Muscle of arm (tissue), 12 donors: ENCODE data around the gene CATSPERZ. TPM values are rescaled to one million over a fixed set of nuclear protein-coding genes. Genes with fewer than 3 reads are reported as not detected.
"Not testable (repeated sequence)": the region's sequence is repeated elsewhere in the genome, so short reads cannot be mapped to it uniquely, and the experiment has no call there.

Source experiments
- DNase-seq: peaks from one replicate; pipeline ENCODE4 v3.0.0-alpha.2; 2013
- polyA plus RNA-seq, 12 donors: library from polyadenylated mRNA; unstranded; fragments of 120-200 nt; gene quantifications; one replicate each; pipeline ENCODE4 v1.2.1, GENCODE V29; 2013; ENCODE audit not compliant: insufficient read length in 12 of 12

CATSPERZ gene
- polyA plus RNA-seq, 12 donors: not detected

DNA sequence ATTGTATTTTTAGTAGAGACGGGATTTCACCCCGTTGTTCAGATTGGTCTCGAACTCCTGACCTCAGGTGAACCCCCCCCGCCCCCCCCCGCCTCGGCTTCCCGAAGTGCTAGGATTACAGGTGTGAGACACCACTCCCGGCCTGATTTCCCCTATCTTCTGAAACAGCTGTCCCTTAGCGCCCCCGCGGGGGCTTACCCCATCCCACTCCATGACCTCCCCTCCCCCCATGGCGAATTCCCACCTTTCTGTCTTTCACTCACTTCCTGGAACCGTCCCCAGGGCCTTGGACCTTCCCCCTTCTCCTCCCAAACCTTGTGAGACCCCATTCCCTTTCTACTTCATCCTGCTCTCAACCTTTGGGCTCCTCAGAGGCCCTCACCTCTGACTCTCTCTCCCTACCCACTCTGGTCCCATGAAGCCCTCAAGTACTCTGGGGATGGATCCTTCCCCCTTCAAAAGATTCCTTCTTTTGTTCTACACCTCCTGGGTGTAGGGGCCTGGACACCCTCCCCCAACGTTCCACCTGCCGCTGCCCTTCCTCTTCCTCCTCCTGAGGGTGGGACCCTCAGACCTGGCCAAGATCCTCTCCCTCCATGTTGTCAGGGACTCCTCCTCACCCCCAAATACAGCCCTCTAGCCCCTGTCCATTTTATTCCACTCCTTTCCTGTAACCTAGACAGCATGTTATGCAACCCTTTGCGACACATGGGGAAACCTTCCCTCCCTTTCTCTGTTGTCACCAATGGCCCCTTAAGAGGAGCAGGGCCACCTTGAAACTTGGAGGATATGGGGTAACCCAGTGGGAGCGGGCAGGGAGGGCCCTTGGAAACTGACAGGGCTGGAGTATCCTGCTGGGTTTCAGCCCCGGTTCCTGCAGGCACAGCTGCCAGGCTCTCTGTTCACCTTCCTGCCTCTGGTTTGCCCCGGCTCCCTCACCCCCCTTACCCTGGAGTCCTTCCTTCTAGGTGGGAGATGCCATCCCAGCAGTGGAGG lies 18.9 kb downstream of the CATSPERZ start:
- no peak for DNase-seq

DNA sequence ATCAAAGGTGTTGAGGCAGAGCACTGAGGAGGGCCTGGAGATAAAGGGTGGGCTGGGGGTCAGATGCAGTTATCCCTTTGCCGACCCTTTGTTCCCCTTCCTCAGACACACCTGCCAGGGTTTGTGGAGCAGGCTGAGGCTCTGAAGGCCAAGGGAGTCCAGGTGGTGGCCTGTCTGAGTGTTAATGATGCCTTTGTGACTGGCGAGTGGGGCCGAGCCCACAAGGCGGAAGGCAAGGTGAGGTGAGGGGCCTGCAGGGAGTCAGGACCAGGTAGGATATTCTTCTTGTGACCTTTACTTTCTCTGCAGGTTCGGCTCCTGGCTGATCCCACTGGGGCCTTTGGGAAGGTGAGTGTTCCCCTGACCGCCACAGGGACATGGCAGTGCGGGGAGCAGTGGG lies 20.4 kb downstream of the CATSPERZ start:
- no peak for DNase-seq

DNA sequence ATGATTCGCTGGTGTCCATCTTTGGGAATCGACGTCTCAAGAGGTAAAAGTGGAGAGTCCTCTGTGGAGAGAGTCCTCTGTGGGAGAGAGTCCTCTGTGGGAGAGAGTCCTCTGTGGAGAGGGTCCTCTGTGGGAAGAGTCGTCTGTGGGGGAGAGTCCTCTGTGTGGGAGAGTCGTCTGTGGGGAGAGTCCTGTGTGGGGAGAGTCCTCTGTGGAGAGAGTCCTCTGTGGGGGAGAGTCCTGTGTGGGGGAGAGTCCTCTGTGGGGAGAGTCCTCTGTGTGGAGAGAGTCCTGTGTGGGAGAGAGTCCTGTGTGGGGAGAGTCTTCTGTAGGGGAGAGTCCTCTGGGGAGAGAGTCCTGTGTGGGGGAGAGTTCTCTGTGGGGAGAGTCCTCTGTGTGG lies 20.9 kb downstream of the CATSPERZ start:
- DNase-seq: no peak

DNA sequence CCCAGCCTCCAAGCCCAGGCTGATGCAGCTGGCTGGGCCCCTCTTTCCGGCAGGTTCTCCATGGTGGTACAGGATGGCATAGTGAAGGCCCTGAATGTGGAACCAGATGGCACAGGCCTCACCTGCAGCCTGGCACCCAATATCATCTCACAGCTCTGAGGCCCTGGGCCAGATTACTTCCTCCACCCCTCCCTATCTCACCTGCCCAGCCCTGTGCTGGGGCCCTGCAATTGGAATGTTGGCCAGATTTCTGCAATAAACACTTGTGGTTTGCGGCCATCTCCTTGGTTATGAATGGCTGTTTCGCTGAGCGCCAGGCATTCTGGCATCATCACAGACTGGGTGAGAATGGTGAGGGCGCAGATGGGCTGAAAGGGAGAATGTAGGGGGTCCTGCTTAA lies 21.4 kb downstream of the CATSPERZ start:
- DNase-seq: no peak

DNA sequence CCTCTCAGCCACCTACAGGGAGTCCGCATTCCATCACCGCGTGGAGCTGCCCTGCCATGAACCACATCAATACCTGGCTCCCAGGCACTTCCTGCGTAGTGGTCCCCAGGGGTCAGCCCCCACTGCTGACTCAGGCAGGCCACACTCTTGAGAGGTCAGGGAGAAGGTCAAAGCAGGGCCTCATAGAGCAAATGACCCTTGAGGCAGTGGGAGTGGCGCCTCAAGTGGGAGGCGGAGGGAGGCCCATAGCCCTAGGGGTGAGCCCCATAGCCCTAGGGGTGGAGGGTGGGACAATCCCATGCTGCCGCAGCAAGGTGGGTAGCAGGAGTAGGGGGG lies 22.7 kb downstream of the CATSPERZ start:
- DNase-seq: no peak

DNA sequence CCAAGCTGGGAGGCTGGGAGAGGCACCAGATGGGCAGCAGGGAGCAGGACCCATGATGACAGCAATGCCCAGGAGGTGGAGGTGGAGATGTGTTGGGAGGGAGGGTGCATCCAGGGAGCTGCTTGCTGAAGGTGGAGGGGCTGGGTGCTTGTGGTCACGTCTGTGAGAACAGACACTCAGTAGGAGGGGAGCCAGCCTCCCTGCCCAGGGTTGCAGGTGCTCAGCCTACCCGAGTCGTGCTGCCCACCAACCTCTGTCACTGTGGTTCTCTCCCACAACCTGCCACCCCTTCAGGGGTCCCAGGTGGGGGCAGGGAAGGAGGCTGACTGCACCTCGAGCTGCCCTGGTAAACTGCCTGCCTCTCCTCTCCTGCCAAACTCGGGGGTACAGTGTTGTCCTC lies 23.2 kb downstream of the CATSPERZ start:
- DNase-seq: no peak

DNA sequence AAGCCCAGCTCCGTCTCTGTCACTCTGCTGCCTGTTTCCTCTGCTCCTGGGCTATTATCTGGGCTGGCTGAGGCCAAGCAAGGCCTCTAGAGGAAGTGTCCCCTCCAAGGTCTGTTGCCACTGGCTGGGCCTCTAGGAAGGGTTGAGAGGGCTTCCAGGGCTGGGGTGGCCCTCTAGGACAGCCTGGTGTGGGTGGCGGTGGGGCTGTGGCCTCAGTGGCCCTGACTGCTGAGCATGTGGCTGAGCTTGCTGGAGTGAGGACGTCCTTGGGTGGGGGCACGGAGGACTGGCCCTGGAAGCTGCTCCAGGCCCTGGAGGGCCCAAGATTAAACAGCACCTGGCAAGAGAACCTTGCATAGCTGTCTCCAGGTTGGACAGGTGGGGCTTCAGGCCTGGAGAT lies 23.8 kb downstream of the CATSPERZ start:
- not testable (repeated sequence) for DNase-seq

DNA sequence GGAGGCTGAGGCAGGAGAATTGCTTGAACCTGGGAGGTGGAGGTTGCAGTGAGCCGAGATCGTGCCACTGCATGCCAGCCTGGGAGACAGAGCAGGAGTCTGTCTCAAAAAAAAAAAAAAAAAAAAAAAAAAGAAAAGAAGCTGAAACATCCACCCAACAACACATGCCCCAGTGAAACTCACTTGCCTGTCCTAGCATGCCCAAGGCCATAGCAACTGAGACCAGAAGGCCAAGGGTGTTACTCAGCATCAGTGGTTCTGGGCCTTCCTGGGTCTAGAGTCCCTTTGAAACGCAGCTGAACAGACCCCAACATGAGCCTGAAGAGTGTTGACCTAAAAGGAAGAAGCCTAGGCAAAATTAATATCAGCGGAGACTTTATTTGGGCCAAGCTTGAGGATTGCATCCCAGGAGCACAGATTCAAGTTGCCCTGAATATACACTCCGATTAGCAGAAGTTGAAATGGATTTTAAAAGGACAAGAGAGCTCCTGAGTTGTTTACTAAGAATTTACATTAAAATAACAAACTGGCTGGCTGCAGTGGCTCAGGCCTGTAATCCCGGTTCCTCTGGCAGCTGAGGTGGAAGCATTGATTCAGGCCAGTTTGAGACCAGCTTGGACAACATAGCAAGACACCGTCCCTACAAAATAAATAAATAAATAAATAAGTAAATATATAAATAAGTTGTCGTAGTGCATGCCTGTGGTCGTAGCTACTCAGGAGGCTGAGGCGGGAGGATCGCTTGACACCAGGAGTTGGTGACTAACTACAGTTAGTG lies 24.7 kb downstream of the CATSPERZ start:
- DNase-seq: no peak

DNA sequence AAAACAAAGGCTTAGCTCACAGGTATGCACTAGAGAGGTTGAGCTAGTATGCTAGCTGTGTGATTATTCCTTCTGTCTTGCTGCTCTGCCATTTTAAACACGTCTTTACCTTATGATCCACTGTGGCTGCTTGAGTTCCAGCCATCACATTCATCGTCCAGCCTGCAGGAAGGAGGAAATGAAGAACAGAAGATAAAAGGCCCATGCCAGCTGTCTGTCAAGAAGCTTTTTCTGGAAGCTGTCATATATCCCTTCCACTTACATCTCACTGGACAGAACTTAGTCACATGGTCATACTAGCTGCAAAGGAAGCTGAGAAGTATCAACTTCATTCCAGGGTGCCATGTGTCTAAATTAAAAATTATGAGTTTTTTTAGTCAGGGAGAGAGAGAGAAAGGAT lies 27.2 kb downstream of the CATSPERZ start:
- no peak for DNase-seq

DNA sequence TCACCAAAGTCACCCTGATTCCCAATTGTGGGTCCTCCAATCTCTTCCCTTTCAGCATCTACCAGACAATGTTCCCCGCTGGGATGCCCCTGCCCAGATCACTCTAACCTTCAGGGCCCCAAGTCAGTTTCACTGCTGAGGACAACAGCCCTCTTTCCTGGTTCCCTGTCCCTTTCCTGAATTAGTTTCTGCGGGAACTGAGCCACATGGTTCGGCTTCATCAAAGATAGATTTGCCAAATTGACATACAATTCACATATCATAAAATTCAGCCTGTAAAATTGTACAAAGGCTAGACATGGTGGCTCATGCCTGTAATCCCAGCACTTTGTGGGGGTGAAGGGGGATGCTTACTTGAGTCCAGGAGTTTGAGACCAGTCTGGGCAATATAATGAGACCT lies 27.8 kb downstream of the CATSPERZ start:
- no peak for DNase-seq

DNA sequence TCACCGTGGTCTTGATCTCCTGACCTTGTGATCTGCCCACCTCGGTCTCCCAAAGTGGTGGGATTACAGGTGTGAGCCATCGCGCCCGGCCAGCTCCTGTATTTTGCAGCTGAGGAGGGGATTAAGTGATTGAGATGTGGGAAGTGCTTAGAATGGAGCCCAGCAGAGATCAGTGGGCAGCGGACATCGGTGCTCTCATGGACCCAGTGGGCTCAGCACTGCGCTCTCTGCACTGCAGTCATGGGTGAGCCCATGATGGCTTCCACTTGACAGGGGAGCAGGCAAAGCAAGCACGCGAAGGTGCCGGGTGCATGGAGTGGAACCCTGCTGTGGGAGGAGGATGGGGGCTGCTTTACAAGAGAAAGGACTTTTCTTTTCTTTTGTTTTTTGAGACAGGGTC lies 30.7 kb downstream of the CATSPERZ start:
- DNase-seq: no peak

DNA sequence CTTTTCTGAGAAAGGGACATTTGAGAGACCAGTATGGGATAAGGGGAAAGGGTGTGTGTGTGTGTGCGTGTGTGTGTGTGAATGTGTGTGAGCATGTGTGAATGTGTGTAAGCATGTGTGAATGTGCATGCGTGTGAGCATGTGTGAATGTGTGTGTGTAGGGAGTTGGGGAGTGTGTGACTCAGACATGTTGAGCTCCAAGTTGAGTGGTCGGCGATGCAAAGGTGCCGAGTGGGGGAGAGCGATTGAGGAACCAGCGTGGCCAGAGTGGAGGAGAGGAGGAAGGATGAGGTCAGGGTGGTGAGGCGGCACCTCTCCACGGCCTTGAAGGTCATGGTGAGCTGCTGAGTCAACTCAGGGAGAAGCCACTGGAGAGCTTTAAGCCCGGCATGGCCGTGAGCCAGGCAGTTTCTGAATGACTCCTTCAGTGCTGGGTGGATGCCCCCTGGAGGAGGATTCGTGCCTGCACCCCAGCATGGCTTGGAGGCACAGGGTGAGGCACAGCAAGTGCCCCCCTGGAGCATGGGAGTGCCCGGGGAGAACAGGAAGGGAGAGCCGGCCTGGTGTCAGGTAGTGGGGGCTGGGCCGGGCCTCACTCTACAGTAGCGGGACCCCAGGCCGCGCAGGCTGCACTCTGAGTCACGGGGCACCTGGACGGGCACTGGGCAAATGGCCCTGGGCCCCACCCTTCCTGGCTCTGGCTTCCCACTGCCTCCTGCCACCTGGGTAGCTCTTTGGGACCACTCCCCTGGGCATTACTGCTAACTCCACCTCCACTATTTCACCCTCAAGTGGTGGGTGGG lies 31.6 kb downstream of the CATSPERZ start:
- no peak for DNase-seq

DNA sequence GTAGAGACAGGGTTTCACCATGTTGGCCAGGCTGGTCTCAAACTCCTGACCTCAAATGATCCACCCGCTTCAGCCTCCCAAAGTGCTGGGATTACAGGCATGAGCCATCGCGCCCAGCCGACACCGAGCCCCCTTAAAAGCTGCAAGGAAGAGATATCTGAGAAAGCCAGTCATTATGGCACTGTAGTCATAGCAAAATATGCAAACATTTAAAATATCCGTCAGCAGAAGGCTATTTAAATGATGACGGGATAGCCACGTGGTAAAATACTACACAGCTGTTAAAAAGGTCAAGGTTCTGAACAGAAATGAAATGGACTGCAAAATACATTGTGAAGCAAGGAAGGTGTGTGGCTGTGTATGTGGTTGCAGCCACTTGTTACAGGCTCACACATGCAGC lies 33.4 kb downstream of the CATSPERZ start:
- no peak for DNase-seq

DNA sequence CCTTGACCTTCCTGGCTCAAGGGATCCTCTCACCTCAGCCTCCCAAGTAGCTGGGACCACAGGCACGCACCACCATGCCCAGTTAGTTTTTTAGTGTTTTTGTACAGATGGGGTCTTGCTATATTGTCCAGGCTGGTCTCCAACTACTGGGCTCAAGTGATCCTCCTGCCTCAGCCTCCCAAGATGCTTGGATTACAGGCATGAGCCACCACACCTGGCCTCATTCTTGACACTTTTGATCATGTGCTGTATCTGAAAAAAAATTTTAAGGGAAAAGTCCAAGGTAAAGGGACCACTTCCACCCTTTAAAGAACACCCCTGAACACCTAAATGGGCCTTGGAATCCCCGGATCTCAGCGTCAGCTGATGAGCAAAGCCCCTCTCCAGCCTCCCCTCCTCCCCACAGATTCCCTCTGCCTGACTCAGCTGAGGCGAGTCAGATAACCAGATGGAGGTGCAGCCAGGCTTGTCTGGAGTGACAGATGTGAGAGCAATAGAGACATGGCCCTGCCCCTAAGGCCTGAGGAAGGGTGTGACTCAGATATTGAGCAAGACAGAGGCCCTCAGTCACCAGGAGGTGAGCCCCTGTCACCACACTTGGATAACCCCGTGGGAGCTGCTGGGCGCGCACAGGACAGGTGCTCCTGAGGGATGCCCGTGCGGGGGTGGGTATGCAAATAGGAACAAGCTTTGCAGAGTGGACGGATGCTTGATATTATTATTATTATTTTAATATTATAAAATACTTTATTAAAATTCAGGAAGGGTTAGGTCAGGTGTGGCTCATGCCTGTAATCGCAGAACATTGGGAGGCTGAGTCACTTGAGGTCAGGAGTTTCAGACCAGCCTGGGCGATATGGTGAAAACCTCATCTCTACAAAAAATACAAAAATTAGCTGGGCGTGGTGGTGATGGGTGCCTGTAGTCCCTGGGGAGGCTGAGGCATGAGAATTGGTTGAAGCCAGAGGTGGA lies 34.9 kb downstream of the CATSPERZ start:
- DNase-seq: no peak

DNA sequence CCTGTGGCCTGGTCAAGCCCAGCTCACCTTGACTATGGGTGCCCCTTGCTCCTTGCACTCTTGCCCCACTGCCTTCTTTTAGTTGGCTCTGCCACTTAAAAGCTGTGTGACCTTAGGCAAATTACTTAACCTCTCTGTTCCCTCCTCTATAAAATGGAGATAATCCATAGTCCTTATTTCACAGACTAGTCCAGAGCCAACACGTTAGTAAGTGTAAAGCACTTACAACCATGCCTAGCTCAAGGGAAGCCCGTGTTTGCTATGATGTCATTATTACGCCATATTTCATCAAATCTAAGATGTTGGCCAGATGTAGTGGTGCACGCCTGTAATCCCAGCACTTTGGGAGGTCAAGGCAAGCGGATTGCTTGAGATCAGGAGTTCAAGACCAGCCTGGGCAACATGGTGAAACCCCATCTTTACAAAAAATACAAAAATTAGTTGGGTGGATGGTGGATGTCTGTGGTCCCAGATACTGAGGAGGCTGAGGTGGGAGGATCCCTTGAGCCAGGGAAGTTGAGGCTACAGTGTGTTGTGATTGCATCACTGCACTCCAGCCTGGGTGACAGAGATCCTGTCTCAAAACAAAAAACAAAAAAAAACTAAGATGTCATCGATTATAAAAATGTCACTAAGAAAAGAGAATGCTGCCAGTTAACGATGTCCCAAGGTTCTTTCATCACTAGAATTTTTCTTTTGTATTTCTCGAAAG lies 37.5 kb downstream of the CATSPERZ start:
- no peak for DNase-seq

DNA sequence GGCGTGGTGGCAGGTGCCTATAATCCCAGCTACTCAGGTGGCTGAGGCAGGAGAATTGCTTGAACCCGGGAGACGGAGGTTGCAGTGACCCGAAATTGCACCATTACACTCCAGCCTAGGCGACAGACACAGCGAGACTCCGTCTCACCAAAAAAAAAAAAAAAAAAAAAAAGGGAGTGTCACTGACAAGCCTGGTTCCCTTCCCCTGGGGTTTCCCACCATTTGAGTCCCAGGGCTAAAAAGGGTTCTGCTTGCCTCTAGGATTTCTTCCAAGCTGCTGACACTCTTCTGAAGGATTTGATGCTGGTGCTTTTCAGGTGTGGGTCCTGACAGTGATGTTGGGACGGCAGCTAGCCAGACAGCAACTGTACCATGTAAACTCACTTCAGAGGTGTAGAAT lies 38.6 kb downstream of the CATSPERZ start:
- no peak for DNase-seq

DNA sequence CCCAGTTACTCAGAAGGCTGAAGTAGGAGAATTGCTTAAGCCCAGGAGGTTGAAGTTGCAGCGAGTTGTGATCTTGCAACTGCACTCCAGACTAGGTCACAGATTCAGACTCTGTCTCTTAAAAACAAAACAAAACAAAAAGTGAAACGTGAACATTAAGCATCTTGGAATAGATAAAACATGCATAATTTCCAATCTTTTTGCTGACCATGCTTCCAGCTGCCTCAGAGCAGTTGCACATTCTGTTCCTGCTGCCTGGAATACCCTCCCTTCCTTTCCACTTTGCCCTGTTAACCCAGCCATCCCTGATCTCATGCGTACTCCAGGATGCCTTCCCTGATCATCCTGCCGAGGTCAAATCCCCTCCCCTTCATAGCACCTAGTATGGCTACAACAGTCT lies 39.1 kb downstream of the CATSPERZ start:
- DNase-seq: no peak

DNA sequence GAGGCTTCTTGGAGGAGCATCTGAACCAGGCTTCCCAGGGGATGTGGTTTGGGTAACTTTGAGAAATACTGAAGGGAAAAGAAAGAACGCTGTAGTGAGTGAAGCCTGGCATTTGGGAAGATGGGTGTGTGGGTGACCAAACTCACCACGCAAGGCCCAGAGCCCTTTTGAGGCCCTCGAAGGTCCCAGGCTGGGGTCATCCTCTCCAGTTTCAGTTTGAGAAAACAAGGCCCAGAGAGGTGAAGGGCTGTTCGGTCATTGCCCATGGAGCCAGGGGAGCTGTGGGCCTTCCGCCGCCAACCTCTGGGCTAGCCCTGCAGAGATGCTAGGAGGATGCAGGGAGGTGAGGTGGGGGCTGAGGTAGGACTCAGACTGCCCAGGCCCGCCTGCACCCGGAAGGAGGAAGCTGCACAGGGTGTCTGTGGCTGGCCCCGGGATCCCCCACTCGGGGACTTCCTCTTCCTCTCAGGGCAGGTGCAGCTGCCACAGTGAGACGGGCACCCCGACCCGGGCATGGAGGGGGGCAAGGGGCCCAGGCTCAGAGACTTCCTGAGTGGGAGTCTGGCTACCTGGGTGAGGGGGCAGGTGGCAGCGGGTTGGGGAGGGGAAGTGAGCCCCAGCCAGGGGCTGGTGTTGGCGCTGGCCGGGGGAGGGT lies 39.7 kb downstream of the CATSPERZ start, which contains the start of gene CCDC88B:
CCDC88B (plus strand) TSS at position 451 of the 655 bp plus-strand sequence; CDS start at position 514, 63 bp downstream.
- no peak for DNase-seq

DNA sequence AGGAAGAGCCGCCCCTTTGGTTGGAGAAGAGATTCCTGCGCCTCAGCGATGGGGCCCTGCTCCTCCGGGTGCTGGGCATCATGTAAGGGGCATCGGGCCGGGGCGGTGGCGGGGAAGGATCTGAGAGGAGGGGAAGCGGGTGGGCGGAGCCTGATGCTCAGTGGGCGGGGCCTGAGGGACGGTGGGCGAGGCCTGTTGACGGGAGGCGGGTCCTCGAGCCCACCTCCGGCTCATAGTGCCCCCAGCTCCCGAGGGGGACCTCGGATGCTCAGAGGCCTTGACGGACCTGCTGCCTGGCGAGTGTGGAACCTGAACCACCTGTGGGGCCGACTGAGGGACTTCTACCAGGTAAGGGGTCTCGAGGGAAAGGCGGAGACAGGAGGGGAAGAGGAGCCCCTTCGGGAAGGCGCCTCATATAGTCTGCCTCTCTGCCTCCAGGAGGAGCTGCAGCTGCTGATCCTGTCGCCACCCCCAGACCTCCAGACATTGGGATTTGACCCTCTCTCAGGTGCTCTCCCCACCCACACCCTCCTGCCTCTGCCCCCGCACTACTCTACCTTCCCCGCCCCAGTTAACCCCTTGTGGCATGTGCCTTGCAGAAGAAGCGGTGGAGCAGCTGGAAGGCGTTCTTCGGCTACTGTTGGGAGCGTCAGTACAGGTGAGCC lies 40.6 kb downstream of the CATSPERZ start:
- no peak for DNase-seq
